Mesothelial cell of epicardium (in vitro differentiated cells): ENCODE measurements around the gene PIRT. TPM values are rescaled to one million over a fixed set of nuclear protein-coding genes. Genes with fewer than 3 reads are reported as not detected.

Experiments used
- DNase-seq, 2 experiments: peaks; one replicate each; pipeline ENCODE4 v3.0.0; 2021; ENCODE audit warnings: low spot score in 2 of 2; ENCODE audit not compliant: unreplicated experiment in 2 of 2
- H3K27ac Mint-ChIP-seq: 2 replicates; pipeline ENCODE4 v1.8.0; 2021; ENCODE audit warnings: mixed read lengths
- H3K27me3 Mint-ChIP-seq: 2 replicates; pipeline ENCODE4 v1.8.0; 2021; ENCODE audit warnings: low read depth, mixed read lengths
- H3K36me3 Mint-ChIP-seq: 2 replicates; pipeline ENCODE4 v1.8.0; 2021; ENCODE audit warnings: mixed read lengths
- H3K4me1 Mint-ChIP-seq: 2 replicates; pipeline ENCODE4 v1.8.0; 2021; ENCODE audit warnings: mixed read lengths
- H3K4me3 Mint-ChIP-seq: 2 replicates; pipeline ENCODE4 v1.8.0; 2021; ENCODE audit warnings: mild to moderate bottlenecking, moderate library complexity, mixed read lengths
- H3K9me3 Mint-ChIP-seq: 2 replicates; pipeline ENCODE4 v1.8.0; 2021; ENCODE audit warnings: mixed read lengths
- CTCF ChIP-seq: fragments of 200-600 bp; sonication (generic); IDR thresholded peaks from one replicate; pipeline ENCODE4 v1.5.0; 2021; ENCODE audit warnings: antibody characterized with exemption; ENCODE audit not compliant: unreplicated experiment
- total RNA-seq: library from RNA; stranded (reverse); gene quantifications from 3 replicates; pipeline ENCODE4 v1.2.1, GENCODE V29; 2021

PIRT gene
- total RNA-seq, 1 donor from 2014 or later, result not detected

GRCh38 chr17:10785295-10785694, 52.6 kb downstream of the PIRT start:
- peaks cover 12% of the 10 kb centered on the region for H3K9me3 Mint-ChIP-seq
- no peak for TF ChIP-seq CTCF
- no peaks in the 10 kb centered on the region for H3K4me1 Mint-ChIP-seq
- no peak for DNase-seq
- no peak overlapping the region for H3K27ac Mint-ChIP-seq
- H3K36me3 Mint-ChIP-seq, result no peaks in the 10 kb centered on the region
- H3K27me3 Mint-ChIP-seq, result peaks cover 4% of the 10 kb centered on the region
- H3K4me3 Mint-ChIP-seq, result no peak overlapping the region

GRCh38 chr17:10779609-10780008, 58.3 kb downstream of the PIRT start:
- H3K36me3 Mint-ChIP-seq, result no peaks in the 10 kb centered on the region
- no peak for DNase-seq

GRCh38 chr17:10777890-10778289, 60.0 kb downstream of the PIRT start:
- Mint-ChIP-seq H3K9me3 (peaks cover 24% of the 10 kb centered on the region), H3K27ac (no peak overlapping the region), H3K4me3 (no peak overlapping the region), H3K36me3 (no peaks in the 10 kb centered on the region), H3K27me3 (peaks cover 5% of the 10 kb centered on the region), H3K4me1 (peaks cover 6% of the 10 kb centered on the region)
- no peak for DNase-seq
- no peak for TF ChIP-seq CTCF

More at GRCh38 chr17:10779609-10780008, 58.3 kb downstream of the PIRT start:
- Mint-ChIP-seq H3K4me1 (no peaks in the 10 kb centered on the region), H3K27me3 (peaks cover 2% of the 10 kb centered on the region), H3K27ac (no peak overlapping the region), H3K4me3 (no peak overlapping the region), H3K9me3 (peaks cover 28% of the 10 kb centered on the region)
- no peak for TF ChIP-seq CTCF

GRCh38 chr17:10777131-10777807, 60.6 kb downstream of the PIRT start:
- Mint-ChIP-seq H3K4me1 (peaks cover 8% of the 10 kb centered on the region), H3K4me3 (no peak overlapping the region), H3K36me3 (no peaks in the 10 kb centered on the region), H3K27me3 (peaks cover 5% of the 10 kb centered on the region), H3K9me3 (peaks cover 24% of the 10 kb centered on the region), H3K27ac (no peak overlapping the region)
- TF ChIP-seq CTCF, result no peak
- no peak for DNase-seq

- no peak for DNase-seq
- peaks cover 22% of the 10 kb centered on the region for H3K9me3 Mint-ChIP-seq
- peaks cover 8% of the 10 kb centered on the region for H3K4me1 Mint-ChIP-seq
- no peaks in the 10 kb centered on the region for H3K36me3 Mint-ChIP-seq
- no peak for TF ChIP-seq CTCF
- no peak overlapping the region for H3K4me3 Mint-ChIP-seq
- no peak overlapping the region for H3K27ac Mint-ChIP-seq
- H3K27me3 Mint-ChIP-seq, result peaks cover 5% of the 10 kb centered on the region
These were observed 61.5 kb downstream of the PIRT start for GRCh38 chr17:10776381-10776780.
